Islet precursor cell (in vitro differentiated cells): ENCODE data around the gene ANAPC2.

Experiments
- DNase-seq: peaks from one replicate; pipeline ENCODE4 v3.0.0-alpha.2; 2018

The ANAPC2 gene

DNA sequence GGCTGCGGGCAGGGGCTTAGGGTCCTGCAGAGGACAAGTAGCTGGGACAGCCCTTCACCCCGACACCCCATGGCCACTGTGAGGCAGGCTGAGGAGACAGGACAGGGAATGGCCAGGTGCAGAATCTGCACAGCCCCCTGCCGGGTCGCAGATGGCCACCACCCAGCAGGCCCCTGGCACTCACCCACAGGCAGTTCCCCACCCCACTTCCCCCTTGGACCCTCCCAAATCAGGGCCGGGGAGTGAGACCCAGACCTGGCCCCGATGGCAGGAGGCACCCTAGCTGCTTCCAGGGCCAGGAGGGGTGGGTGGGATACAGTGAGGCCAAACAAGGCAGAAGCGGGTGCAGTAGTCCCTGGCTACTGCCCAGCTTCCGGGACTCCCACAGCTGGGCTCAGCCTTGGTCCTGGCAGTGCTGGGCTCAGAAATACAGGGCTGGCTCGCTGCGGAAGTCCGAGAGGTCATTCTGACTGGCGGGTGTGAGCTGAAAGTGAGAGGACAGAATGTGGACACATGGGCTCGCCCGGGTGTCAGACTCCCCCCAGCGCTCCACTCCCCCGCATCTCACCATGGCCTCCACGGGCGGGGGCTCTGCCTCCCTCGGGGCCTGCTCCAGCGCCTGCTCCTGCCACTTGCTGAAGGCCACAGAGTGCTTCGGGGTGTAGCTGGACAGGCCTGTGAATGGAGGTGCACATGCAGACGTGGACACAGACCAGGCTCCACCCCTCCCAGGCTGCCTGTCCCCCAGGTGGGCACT is 3.5 kb upstream of the ANAPC2 start:
- no peak for DNase-seq

DNA sequence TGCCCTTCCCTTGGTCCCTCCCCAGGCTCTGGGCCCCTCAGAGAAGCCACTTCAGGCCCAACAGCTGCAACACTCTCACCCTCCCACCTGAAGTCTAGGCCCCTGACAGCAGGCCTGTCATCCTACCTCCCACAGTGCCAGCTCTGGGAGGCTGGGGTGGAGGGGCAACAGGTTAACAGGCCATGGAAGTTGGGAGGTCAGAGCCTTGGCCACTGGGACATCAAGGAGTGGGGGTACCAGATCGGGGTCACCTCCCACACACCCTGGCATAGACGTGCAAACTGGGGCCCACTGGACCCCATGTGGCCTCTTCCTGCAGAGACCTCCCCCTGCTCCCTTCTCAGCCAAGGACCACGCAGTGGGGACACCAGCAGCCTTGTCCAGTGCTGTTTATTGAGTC is 2.9 kb upstream of the ANAPC2 start:
- no peak for DNase-seq

DNA sequence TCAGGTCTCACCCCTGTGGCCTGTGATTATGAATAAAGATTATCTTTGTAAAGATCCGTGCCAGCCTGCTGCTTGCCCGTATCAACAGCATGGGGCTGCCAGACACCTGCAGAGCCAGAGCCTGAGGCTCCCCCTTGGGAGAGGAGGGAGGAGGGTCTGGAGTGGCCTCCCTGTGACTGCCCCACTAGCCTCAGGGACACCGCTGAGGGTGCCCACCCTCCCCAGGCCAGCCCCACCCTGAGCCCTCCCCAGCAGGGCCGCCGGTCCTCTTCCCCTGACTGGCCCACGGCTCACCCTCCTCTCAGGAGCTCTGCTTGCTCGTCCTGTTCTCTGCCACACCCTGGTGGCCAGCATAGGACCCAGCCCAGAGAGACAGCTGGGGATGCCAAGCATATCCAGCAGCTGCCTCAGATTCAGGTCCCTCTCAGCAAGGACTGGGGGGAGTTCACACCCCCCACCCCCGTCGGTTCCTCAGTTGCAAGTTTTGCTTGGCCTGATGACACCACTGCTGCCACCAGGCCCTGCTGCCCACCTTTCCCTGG is 2.0 kb upstream of the ANAPC2 start:
- DNase-seq = no peak

DNA sequence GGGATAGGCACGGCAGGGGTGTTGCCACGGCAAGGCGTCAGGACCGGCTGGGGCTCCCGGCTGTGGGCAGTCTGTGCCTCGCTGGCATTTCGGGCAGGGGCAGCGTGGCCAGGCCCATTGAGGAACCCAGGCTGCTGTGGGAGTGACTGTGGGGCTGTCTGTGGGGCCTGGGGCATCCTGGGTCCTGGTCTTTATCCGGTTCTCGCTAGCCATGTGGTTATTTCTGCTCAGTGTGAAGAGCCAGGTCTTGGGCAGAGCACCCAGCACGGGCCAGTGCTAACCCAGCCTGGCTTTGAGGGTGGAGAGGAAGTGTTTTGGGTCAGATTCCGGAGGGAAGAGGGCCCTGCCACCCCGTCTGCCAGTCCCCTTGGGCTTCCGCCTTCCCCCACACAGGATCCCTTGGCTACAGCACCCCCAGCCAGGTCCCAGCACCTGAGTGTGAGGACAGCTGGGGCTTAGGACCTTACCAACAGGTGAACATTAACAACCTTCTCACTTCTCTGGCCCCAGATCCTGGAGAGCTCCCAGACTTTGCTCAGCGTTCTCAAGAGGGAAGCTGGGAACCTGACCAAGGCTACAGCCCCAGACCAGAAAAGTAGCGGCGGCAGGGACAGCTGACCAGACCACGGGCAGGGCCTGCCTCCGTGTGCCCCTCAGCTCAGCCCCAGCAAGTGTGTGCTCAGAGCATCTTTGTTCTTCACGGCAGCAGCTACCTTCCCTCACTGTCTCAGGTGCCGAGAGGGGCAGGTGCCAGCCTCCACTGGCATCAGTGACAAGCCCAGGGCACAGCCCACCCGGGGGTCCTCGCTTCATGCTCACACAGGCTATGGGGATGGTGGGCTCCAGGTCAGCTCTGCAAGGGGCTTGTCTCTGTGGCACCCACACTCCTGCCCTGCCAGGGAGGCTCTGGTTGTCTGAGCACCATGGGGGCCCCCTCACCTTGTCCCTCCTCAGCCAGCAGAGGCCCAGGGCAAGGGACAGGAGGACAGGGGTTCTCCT is 1.2 kb upstream of the ANAPC2 start:
- no peak for DNase-seq

DNA sequence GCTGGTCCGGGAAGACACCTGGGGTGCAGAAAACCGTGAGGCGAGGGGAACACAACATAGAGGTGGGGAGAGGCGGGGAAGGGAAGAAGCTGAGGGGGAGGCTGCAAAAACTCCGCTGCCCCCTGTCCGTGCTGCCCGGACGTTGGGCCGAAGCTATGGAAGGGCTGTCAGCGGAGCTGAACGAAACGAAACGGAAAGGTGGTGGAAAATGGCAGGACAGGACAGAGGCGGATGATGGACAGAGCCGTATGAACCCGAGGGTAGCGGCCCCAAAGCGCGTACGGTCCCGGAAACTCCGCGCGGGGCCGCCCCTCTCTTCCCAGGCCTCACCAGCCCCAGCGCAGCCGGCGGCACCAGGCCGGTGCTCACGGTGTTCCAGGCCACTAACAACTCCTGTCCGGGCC is 272 bp downstream of the ANAPC2 start:
- DNase-seq = no peak

DNA sequence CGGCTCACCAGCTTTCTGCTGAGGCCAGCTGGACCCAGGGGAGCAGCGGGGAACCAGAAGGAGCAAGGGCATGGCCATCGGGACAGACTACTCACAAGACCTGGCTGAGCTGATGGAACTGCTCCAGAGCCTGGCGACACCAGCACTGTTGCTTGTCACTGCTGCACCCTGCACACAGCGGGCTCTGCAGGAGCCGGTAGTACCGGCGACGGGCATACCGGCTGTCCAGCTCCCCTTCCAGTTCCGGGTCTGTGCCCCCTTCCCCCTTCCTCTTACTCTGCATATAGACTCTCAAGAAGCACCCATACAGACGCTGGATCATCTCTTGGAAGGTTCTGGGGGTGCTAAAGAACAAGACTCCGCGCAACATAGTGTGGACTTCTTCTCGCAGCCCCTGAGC is 974 bp downstream of the ANAPC2 start:
- DNase-seq = no peak

DNA sequence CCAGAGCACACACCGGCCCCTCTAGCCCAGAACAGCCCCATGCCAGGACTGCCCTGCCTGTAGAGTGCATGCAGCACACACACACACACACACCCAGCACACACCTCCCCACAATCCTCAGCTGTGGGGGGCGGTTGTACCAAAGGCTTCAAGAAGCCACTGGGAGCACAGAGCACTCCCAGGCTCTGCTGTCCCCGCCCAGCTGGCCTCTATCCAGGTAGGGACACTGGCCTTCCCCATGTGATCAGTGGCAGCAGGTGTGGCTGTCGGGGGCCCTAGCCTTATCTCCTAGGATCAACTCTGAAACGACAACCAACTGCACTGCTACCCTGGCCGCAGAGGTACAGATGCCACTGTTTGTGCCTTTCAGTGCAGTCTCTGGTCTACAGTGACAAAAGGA is 2.0 kb downstream of the ANAPC2 start:
- DNase-seq = no peak

DNA sequence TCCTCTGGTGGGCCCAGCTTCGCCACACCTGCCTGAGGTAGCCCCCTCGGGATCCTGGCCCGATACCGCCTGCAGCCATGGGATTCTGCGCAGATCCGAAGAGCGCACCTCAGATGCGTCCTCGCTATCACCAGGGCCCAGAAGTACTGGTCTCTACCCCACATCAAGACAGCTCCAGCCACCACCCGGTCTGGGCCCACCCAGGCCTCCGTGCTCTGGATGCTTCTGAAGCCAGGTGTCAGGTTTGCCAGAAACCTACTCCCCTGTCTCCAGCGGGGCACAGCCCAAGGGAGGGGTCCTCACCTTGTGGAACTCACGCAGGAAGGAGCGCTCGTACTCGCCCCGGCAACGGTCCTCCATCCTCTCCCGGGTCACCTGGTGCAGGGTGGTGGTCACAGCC is 2.4 kb downstream of the ANAPC2 start:
- DNase-seq = no peak

DNA sequence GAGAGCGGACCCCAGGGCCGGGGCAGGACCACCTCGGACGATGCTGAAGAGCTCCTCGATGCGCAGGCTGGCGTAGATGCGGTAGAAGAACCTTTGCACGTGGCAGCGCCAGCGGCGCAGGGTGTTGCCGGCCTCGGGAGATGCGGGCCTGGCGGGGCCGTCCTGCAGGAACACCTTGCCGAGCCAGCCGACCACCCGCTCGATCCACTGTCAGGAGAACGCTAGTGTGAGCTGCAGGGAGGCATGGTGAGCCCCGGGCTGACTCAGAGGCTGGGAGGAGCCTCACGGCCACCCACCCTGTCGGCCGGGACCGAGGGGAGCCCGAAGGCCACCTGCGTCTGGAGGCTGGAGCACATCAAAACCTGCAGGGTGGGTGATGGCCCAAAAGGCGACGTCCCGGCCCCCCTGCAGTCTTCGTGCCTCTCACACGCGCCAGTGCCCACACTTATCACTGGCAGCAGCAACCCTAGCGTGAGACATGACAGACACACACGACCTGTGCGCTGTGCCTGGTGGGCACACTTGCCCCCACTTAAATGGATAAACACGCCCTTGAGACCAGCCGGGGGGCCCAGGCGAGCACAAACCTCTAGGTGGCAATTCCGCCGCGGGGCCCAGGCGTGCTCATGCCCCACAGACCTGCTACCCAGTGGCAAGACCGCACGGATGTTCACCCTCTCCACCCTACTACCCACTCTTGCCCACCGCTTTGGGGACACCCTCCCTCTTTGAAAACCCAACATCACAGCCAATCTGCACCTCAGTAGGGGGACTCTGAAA is 3.3 kb downstream of the ANAPC2 start:
- no peak for DNase-seq

DNA sequence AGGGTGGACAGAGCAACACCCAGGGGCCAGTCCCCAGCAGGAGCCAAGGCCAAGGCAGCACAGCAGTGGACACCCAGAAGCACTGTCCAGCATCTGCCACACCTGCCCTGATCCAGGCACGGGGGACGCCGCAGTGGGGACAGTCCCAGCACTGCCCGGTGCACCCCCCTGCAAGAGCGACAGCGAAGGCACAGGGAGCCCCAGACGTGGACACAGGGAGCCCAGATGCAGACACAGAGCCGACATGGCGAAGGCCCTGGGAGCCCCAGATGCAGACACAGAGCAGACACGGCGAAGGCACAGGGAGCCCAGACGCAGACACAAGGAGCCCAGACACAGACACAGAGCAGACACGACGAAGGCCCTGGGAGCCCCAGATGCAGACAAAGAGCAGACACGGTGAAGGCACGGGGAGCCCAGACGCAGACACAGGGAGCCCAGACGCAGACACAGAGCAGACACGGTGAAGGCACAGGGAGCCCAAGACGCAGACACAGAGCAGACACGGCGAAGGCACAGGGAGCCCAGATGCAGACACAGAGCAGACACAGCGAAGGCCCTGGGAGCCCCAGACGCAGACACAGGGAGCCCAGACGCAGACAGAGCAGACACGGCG is 4.3 kb downstream of the ANAPC2 start:
- no peak for DNase-seq

DNA sequence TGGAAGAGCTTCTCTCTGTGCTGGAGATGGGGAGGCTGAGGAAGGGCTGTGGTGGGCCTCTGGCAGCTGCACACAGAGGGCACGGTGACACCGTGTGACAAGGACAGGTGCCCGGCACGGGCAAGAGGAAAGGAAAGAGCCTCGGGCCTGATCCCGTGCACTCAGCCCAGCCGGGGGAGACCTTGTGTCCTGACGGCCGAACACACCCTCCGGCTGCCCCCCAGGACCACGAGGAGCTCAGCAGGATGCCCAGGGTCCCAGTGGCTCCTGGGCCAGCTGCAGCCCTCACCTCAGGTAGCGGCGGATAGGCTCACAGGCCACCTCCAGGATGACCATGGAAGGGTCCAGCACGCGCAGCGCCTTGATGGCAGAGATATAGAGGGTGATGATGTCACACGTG is 5.5 kb downstream of the ANAPC2 start:
- no peak for DNase-seq

DNA sequence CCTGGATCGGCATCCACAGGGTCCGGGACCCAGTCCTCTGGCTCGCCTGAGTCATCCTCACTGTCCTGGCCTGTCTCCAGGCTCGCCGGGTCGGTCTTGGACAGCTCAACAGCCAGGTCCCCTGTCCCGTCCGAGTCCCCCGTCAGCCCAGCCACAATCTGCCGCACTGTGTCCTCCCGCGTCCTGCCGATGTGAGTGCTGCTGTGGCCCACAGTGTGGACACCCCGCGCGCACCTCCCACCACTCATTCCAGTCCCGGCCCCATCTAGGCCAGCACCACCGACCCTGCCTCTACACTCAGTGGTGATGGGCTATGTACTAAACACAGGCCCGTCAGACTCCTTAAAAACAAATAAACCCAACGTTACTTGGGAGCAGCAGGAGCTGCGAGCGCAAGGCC is 6.7 kb downstream of the ANAPC2 start:
- DNase-seq = no peak

DNA sequence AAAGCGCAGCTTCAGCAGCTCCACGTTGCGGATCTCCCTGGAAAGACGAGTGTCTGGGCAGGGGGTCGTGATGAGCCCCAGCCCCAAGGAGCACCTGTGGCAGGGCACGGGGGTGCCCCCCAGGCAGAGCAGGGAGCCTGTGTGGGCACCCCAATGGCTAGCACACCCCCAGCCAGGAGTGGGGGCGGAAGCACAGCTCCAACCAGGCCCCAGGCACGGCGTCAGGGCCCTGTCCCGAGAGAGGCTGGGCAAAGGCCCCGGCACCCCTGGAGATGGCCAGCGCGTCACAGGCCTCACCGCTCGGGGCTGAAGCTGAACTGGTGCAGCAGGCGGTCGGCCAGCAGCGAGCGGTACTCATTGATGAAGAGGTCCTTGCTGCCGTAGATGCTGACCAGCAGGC is 7.9 kb downstream of the ANAPC2 start:
- no peak for DNase-seq

DNA sequence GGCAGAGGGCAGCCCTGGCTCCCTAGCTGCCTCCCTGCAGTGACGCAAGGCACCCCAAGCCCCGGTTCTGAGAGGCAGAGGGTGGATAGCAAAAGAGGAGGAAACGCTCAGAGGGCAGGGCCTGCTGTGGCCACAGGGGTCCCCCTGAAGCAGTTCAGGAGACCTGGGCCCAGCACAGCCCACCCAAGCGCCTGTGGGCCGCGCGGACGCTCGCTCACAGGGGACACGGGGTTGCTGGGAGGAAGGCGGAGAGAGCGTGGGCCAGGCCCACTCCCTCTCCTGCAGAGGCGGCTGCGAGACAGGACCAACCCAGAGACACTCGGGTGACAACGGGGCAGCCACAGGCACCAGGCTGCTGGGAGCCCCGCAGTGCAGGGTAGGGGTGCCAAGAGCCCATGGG is 8.6 kb downstream of the ANAPC2 start:
- no peak for DNase-seq

DNA sequence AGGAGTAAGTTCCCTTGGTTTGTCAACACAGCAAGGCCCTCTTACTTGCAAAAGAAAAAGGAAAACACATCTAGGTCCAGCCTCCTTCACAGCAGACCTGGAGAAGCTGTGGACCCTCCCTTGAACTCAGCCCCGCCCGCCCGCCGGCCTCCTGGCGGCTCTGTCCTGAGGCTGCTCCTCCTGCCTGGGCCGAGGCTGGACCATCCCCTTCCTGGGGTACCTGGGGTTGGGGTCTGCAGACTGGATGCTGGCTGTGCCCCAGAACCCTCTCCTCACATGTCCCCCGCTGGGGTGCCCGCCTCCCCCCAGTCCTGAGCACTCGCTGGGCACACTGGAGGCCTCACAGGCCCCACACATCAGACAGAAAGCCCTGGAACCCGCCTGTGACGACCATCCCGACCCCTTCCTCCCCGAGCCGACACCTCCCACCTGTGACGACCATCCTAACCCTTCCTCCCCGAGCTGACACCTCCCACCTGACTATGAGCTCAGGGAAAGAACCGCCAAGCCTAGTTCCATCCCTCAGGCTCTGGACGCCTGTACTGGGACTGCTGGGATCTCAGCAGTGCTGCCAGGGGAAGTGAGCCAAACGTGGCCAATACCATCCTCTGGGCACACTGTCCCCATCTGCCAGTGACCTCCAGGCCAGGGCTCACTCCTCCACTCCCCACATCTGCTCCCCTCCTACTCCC is 9.3 kb downstream of the ANAPC2 start:
- DNase-seq = no peak

DNA sequence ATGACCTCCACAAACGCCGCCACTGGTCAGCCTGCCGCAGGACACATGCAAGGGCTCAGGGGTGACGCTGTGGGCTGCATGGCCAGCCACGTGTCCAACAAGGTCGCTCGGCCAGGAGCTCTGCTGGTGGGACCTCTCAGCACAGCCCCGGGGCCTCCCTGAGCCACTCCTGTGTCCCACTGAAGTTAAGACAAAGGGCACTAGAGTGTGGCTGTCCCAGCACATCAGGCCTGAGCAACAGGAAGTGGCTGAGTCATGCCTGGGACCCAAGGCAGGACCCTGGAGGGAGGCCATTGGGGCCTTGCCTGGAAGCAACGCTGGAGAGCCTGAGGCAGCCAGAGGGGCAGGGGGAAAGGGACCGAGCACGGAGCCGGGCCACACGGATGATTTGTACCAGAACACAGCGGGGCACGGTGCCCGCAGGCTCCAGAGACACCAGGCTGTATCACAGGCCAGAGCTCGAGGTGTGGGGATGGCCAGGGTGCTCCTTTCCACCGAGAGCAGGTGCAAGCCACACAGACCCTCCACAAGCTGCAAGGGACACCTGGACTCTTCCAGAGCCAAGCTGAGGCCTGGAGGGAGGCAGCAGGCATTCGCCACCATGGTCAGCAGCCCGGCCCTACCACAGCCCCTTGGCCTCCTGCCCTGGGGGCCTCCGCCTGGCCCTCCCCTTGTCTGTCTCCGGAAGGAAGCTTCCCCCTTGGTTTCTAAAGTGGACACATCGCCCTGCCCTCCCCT is 10.0 kb downstream of the ANAPC2 start:
- DNase-seq = peak; percentile 70

DNA sequence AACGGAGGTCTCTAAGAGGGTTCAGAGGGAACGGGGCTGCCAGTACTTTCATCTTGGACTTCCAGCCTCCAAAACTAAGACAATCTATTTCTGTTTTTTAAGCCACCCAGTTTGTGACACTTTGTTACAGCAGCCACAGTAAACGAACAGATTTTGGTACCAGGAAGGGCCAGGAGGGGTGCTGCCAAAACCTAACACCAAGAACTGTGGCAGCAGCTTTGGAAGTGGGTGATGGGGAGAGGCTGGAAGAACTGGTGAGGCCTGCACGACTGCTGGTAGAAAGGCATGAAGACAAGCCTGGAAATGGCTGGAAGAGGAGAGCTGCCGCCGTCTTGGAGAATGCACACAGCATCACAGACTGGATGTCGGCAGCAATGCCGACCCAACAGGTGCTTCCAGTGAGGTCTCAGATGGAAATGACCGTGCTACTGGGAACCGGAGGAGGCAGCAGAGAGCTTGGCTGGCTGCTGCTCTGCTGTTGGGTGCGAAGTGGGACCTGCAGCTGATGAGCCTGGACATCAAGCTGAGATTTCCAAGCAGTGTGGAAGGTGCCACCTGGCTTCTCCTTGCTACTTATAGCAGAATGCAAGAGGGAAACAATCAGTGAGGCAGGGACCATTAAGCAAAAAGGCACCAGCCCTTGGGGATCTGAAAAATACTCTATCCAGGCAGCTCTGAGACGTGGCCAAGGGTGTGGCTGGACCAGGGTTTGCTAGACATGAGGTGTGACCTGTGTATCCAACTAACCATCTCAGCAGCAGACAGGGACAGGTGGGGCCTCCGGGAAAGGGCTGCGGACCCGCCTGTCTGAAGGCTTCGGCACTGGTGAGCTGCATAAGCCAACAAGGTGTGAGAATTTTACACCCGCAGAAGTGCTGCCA is 11.8 kb downstream of the ANAPC2 start:
- peak; percentile 80 for DNase-seq

DNA sequence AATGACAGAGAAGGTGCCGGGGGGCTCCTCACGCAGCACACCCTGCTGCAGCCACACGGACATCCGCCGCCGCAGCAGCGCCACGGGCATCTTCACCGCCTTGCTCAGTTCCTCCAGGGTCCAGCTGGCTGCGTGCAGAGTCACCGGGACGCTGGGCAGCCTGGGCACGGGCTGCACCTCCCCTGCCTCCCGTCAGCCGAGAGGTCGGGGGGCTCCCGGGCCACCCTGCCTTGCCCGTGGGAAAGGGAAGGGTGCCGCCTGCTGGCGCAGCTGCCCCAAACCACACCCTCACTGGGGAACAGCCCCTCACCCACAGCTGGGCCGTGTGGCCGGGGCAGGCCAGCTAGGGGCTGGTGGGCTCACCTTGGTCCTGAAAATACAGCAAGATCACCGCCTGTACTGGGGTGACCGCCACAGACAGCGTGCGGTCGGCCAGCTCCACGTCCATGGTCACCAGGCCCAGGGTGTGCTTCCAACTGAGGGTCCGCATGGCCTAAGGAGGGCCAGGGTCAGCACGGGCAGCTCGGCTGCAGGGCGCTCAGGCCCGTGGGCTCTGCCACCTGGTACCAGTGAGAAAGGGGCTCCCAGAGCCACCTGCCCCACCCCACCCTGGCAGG is 12.9 kb downstream of the ANAPC2 start:
- DNase-seq = no peak

DNA sequence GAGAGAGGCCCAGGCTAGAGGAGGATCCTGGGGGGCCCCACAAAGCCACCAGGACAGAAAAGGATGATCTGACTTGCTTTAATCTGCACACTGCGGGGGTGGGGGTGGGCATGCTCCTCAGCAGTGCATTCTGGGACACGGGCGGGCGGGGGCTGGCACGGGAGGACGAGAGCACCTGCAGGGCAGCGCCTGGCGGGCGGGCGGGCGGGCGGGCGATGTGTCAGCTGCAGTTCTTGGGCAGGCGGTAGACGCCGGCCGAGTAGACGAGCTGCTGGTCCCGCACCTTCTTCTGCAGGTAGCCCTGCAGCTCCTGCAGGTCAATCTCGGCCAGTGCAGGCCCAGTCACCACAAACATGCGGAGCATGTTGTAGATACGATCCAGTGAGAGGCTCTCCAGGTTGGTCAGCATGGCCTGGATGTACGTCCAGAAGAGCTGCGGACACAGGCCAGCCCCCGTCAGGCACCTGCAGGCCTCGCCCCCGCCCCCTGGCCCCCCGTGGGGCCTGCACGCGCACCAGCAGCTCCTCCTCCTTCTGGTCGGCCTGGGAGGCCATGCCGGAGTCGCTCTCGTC is 13.6 kb downstream of the ANAPC2 start:
- DNase-seq = peak; percentile 62
